ENCODE data around the gene DMWD.
"Not testable (repeated sequence)": the region's sequence is repeated elsewhere in the genome, so short reads cannot be mapped to it uniquely, and the experiment has no call there.

DMWD gene

GRCh38 chr19:45814851-45815480, 22.3 kb upstream of the DMWD start, which contains the start of gene RSPH6A:
Gene RSPH6A, minus strand, starts transcription at chr19:45815308. Its CDS starts 132 bp downstream, at chr19:45815176.
- Histone ChIP-seq H3K9me3 (replicated peaks; ENCODE audit: low read length) (no peaks in the 10 kb centered on the region), H3K36me3 (ENCODE audit: insufficient read depth, low read length) (peaks cover 16% of the 10 kb centered on the region), H3K4me3 (ENCODE audit: low read length) (no peak within 1 kb of the TSS), H3K4me1 (ENCODE audit: control insufficient read depth, insufficient read depth, low read length) (peaks cover 10% of the 10 kb centered on the region), H3K9ac (ENCODE audit: low read depth, low read length) (no peak within 1 kb of the TSS), H3K27me3 (ENCODE audit: control insufficient read depth, insufficient read depth, low read length) (no peaks in the 10 kb centered on the region), H3K4me2 (ENCODE audit: low read length) (no peak within 1 kb of the TSS)

- H3K9ac ChIP-seq (ENCODE audit: low read depth, low read length), result no peak overlapping the region
- H3K4me1 ChIP-seq (ENCODE audit: control insufficient read depth, insufficient read depth, low read length), result peaks cover 17% of the 10 kb centered on the region
These were observed 21.6 kb upstream of the DMWD start for GRCh38 chr19:45814166-45814780.

GRCh38 chr19:45812297-45812696, 19.7 kb upstream of the DMWD start:
- H3K36me3 ChIP-seq (ENCODE audit: insufficient read depth, low read length), result no peaks in the 10 kb centered on the region
- peaks cover 18% of the 10 kb centered on the region for H3K4me1 ChIP-seq (ENCODE audit: control insufficient read depth, insufficient read depth, low read length)
- H3K9me3 ChIP-seq (replicated peaks; ENCODE audit: low read length), result no peaks in the 10 kb centered on the region
- no peak overlapping the region for H3K4me2 ChIP-seq (ENCODE audit: low read length)
- no peaks in the 10 kb centered on the region for H3K27me3 ChIP-seq (ENCODE audit: control insufficient read depth, insufficient read depth, low read length)
- no peak overlapping the region for H3K4me3 ChIP-seq (ENCODE audit: low read length)
- no peak overlapping the region for H3K9ac ChIP-seq (ENCODE audit: low read depth, low read length)

More at GRCh38 chr19:45814166-45814780, 21.6 kb upstream of the DMWD start:
- H3K9me3 ChIP-seq (replicated peaks; ENCODE audit: low read length), result no peaks in the 10 kb centered on the region
- H3K36me3 ChIP-seq (ENCODE audit: insufficient read depth, low read length), result peaks cover 9% of the 10 kb centered on the region
- H3K4me3 ChIP-seq (ENCODE audit: low read length), result no peak overlapping the region
- no peaks in the 10 kb centered on the region for H3K27me3 ChIP-seq (ENCODE audit: control insufficient read depth, insufficient read depth, low read length)
- H3K4me2 ChIP-seq (ENCODE audit: low read length), result no peak overlapping the region

- H3K9ac ChIP-seq (ENCODE audit: low read depth, low read length), result peak overlapping the region; percentile 9
- no peaks in the 10 kb centered on the region for H3K27me3 ChIP-seq (ENCODE audit: control insufficient read depth, insufficient read depth, low read length)
These were observed 17.1 kb upstream of the DMWD start for GRCh38 chr19:45809643-45810159.

GRCh38 chr19:45805719-45806118, 13.1 kb upstream of the DMWD start:
- H3K4me2 ChIP-seq (ENCODE audit: low read length), result no peak overlapping the region
- H3K36me3 ChIP-seq (ENCODE audit: insufficient read depth, low read length), result no peaks in the 10 kb centered on the region
- peaks cover 19% of the 10 kb centered on the region for H3K4me1 ChIP-seq (ENCODE audit: control insufficient read depth, insufficient read depth, low read length)
- H3K4me3 ChIP-seq (ENCODE audit: low read length), result no peak overlapping the region
- H3K9ac ChIP-seq (ENCODE audit: low read depth, low read length), result no peak overlapping the region
- H3K9me3 ChIP-seq (replicated peaks; ENCODE audit: low read length), result no peaks in the 10 kb centered on the region
- H3K27me3 ChIP-seq (ENCODE audit: control insufficient read depth, insufficient read depth, low read length), result no peaks in the 10 kb centered on the region

More at GRCh38 chr19:45809643-45810159, 17.1 kb upstream of the DMWD start:
- no peaks in the 10 kb centered on the region for H3K9me3 ChIP-seq (replicated peaks; ENCODE audit: low read length)
- H3K4me2 ChIP-seq (ENCODE audit: low read length), result peak overlapping the region; percentile 66
- no peaks in the 10 kb centered on the region for H3K36me3 ChIP-seq (ENCODE audit: insufficient read depth, low read length)
- no peak overlapping the region for H3K4me3 ChIP-seq (ENCODE audit: low read length)
- H3K4me1 ChIP-seq (ENCODE audit: control insufficient read depth, insufficient read depth, low read length), result peaks cover 20% of the 10 kb centered on the region

GRCh38 chr19:45804959-45805230, 12.2 kb upstream of the DMWD start:
- H3K4me3 ChIP-seq (ENCODE audit: low read length), result no peak overlapping the region
- peaks cover 18% of the 10 kb centered on the region for H3K4me1 ChIP-seq (ENCODE audit: control insufficient read depth, insufficient read depth, low read length)
- no peak overlapping the region for H3K9ac ChIP-seq (ENCODE audit: low read depth, low read length)
- H3K27me3 ChIP-seq (ENCODE audit: control insufficient read depth, insufficient read depth, low read length), result no peaks in the 10 kb centered on the region
- no peaks in the 10 kb centered on the region for H3K36me3 ChIP-seq (ENCODE audit: insufficient read depth, low read length)
- H3K9me3 ChIP-seq (replicated peaks; ENCODE audit: low read length), result no peaks in the 10 kb centered on the region
- no peak overlapping the region for H3K4me2 ChIP-seq (ENCODE audit: low read length)

GRCh38 chr19:45804140-45804958, 11.7 kb upstream of the DMWD start:
- H3K4me1 ChIP-seq (ENCODE audit: control insufficient read depth, insufficient read depth, low read length), result peaks cover 18% of the 10 kb centered on the region
- H3K4me2 ChIP-seq (ENCODE audit: low read length), result no peak overlapping the region
- no peak overlapping the region for H3K9ac ChIP-seq (ENCODE audit: low read depth, low read length)
- H3K4me3 ChIP-seq (ENCODE audit: low read length), result no peak overlapping the region
- H3K36me3 ChIP-seq (ENCODE audit: insufficient read depth, low read length), result no peaks in the 10 kb centered on the region
- H3K9me3 ChIP-seq (replicated peaks; ENCODE audit: low read length), result no peaks in the 10 kb centered on the region
- no peaks in the 10 kb centered on the region for H3K27me3 ChIP-seq (ENCODE audit: control insufficient read depth, insufficient read depth, low read length)

- H3K4me1 ChIP-seq (ENCODE audit: control insufficient read depth, insufficient read depth, low read length), result peaks cover 22% of the 10 kb centered on the region
- H3K36me3 ChIP-seq (ENCODE audit: insufficient read depth, low read length), result no peaks in the 10 kb centered on the region
- no peak overlapping the region for H3K4me3 ChIP-seq (ENCODE audit: low read length)
- H3K4me2 ChIP-seq (ENCODE audit: low read length), result no peak overlapping the region
- H3K9me3 ChIP-seq (replicated peaks; ENCODE audit: low read length), result no peaks in the 10 kb centered on the region
- no peak overlapping the region for H3K9ac ChIP-seq (ENCODE audit: low read depth, low read length)
- H3K27me3 ChIP-seq (ENCODE audit: control insufficient read depth, insufficient read depth, low read length), result no peaks in the 10 kb centered on the region
These were observed 9.0 kb upstream of the DMWD start for GRCh38 chr19:45801603-45802175.

- Histone ChIP-seq H3K4me2 (ENCODE audit: low read length) (peak overlapping the region; percentile 23), H3K36me3 (ENCODE audit: insufficient read depth, low read length) (no peaks in the 10 kb centered on the region), H3K9me3 (replicated peaks; ENCODE audit: low read length) (no peaks in the 10 kb centered on the region), H3K9ac (ENCODE audit: low read depth, low read length) (no peak overlapping the region), H3K4me3 (ENCODE audit: low read length) (peak overlapping the region; percentile 24), H3K4me1 (ENCODE audit: control insufficient read depth, insufficient read depth, low read length) (peaks cover 17% of the 10 kb centered on the region), H3K27me3 (ENCODE audit: control insufficient read depth, insufficient read depth, low read length) (no peaks in the 10 kb centered on the region)
These were observed 7.5 kb upstream of the DMWD start for GRCh38 chr19:45800070-45800553.

GRCh38 chr19:45799541-45799940, 6.9 kb upstream of the DMWD start:
- not testable (repeated sequence) for H3K27me3 ChIP-seq (ENCODE audit: control insufficient read depth, insufficient read depth, low read length); H3K4me2 ChIP-seq (ENCODE audit: low read length); H3K36me3 ChIP-seq (ENCODE audit: insufficient read depth, low read length); H3K9me3 ChIP-seq (replicated peaks; ENCODE audit: low read length); H3K9ac ChIP-seq (ENCODE audit: low read depth, low read length); H3K4me3 ChIP-seq (ENCODE audit: low read length)
- peaks cover 17% of the 10 kb centered on the region for H3K4me1 ChIP-seq (ENCODE audit: control insufficient read depth, insufficient read depth, low read length)

GRCh38 chr19:45798995-45799517, 6.4 kb upstream of the DMWD start:
- no peaks in the 10 kb centered on the region for H3K36me3 ChIP-seq (ENCODE audit: insufficient read depth, low read length)
- H3K4me2 ChIP-seq (ENCODE audit: low read length), result peak overlapping the region; percentile 41
- no peak overlapping the region for H3K9ac ChIP-seq (ENCODE audit: low read depth, low read length)
- H3K4me3 ChIP-seq (ENCODE audit: low read length), result no peak overlapping the region
- no peaks in the 10 kb centered on the region for H3K27me3 ChIP-seq (ENCODE audit: control insufficient read depth, insufficient read depth, low read length)
- H3K9me3 ChIP-seq (replicated peaks; ENCODE audit: low read length), result no peaks in the 10 kb centered on the region
- peaks cover 17% of the 10 kb centered on the region for H3K4me1 ChIP-seq (ENCODE audit: control insufficient read depth, insufficient read depth, low read length)
